GM12878 (cell line): ENCODE results near the gene CRMP1. TPM values are rescaled to one million over a fixed set of nuclear protein-coding genes. Genes with fewer than 3 reads are reported as not detected.

Source experiments
- ATAC-seq: fragments of 200-7000 bp; cut with Tn5 transposase; 3 replicates; pipeline ENCODE4 v1.9.1; 2020; ENCODE audit warnings: mild to moderate bottlenecking, moderate library complexity
- BruUV-seq: library from RNA; stranded (reverse); fragments of 400-500 nt; replicated peaks from 2 replicates; lab custom pipeline; 2021; lab: Mats Ljungman, UMichigan
- CTCF ChIA-PET: fragments of 300-600 bp; sonication (Branson Sonifier 250); formaldehyde crosslinking; extraction: SDS; loops from one replicate; lab custom pipeline; 2021; ENCODE audit warnings: inconsistent platforms; lab: Yijun Ruan, JAX
- POLR2A ChIA-PET: fragments of 350-600 bp; formaldehyde crosslinking; extraction: SDS; loops from one replicate; lab custom pipeline; 2021; ENCODE audit warnings: inconsistent platforms; lab: Charles Lee
- RAD21 ChIA-PET: fragments of 300-600 bp; sonication (Branson Sonifier 250); formaldehyde crosslinking; loops from one replicate; lab custom pipeline; 2023; ENCODE audit warnings: antibody characterized with exemption; ENCODE audit not compliant: unreplicated experiment; lab: Charles Lee
- SMC1A ChIA-PET: fragments of 300-600 bp; sonication (Branson Sonifier 250); formaldehyde crosslinking; loops from one replicate; lab custom pipeline; 2023; ENCODE audit not compliant: unreplicated experiment, uncharacterized antibody; lab: Charles Lee
- DNase-seq: peaks from one replicate; pipeline ENCODE4 v3.0.0-alpha.2; 2011; ENCODE audit warnings: low read depth, low spot score
- FAIRE-seq: peaks from 3 replicates; lab custom pipeline; 2011; peaks lifted over from hg19 to GRCh38; lab: Jason Lieb, UNC
- H2AFZ ChIP-seq: 2 replicates; pipeline ENCODE4 v1.6.0; 2011; ENCODE audit warnings: low read depth, low read length, control low read depth; ENCODE audit not compliant: control insufficient read depth
- H3K27ac ChIP-seq: 2 replicates; pipeline ENCODE4 v1.5.1; 2011; ENCODE audit warnings: control low read depth; ENCODE audit not compliant: control insufficient read depth, insufficient read depth
- H3K27me3 ChIP-seq, 2 experiments: replicated peaks in 1 of 2; 2 replicates each; pipeline versions ENCODE4 v1.6.0 to v1.6.1; 2011; ENCODE audit warnings: low read length in 1 of 2; ENCODE audit not compliant: control insufficient read depth in 2 of 2, insufficient read depth in 2 of 2
- H3K36me3 ChIP-seq, 2 experiments: 2 replicates each; pipeline ENCODE4 v1.5.1; 2011; ENCODE audit warnings: low read length in 1 of 2; ENCODE audit not compliant: control insufficient read depth in 2 of 2, insufficient read depth in 2 of 2
- H3K4me1 ChIP-seq: 2 replicates; pipeline ENCODE4 v1.6.1; 2011; ENCODE audit warnings: mild to moderate bottlenecking, low read length, moderate library complexity, mixed read lengths; ENCODE audit not compliant: control insufficient read depth, insufficient read depth
- H3K4me2 ChIP-seq: 2 replicates; pipeline ENCODE4 v1.6.0; 2011; ENCODE audit warnings: control low read depth; ENCODE audit not compliant: control insufficient read depth, insufficient read depth
- H3K4me3 ChIP-seq: fragments of 200-600 bp; sonication (generic); 2 replicates; pipeline ENCODE4 v1.5.1; 2016
- H3K79me2 ChIP-seq: 2 replicates; pipeline ENCODE4 v1.6.0; 2011; ENCODE audit warnings: low read length; ENCODE audit not compliant: control insufficient read depth, insufficient read depth
- H3K9ac ChIP-seq: 2 replicates; pipeline ENCODE4 v1.8.0; 2011; ENCODE audit warnings: low read length, control low read depth, mixed read lengths; ENCODE audit not compliant: control insufficient read depth, insufficient read depth
- H3K9me3 ChIP-seq: replicated peaks from 3 replicates; pipeline ENCODE4 v1.5.1; 2011; ENCODE audit warnings: mild to moderate bottlenecking, low read length; ENCODE audit not compliant: control insufficient read depth, insufficient read depth
- H4K20me1 ChIP-seq: 2 replicates; pipeline ENCODE4 v1.6.0; 2011; ENCODE audit not compliant: control insufficient read depth, insufficient read depth
- CBFB ChIP-seq: IDR thresholded peaks from 2 replicates; pipeline ENCODE4 v1.6.1; 2016; ENCODE audit warnings: antibody characterized with exemption, low read depth
- DPF2 ChIP-seq: fragments of 450-650 bp; IDR thresholded peaks from 2 replicates; pipeline ENCODE4 v1.6.1; 2017; ENCODE audit warnings: mild to moderate bottlenecking
- ELK1 ChIP-seq: IDR thresholded peaks from 2 replicates; pipeline ENCODE4 v1.6.1; 2012; ENCODE audit warnings: low read depth, low read length, improper control_type of control experiment
- ESRRA ChIP-seq: IDR thresholded peaks from 2 replicates; pipeline ENCODE4 v1.6.1; 2012; ENCODE audit warnings: mild to moderate bottlenecking, low read length, improper control_type of control experiment
- HDAC6 ChIP-seq: fragments of 200-600 bp; sonication (generic); IDR thresholded peaks from one replicate; pipeline ENCODE4 v1.8.0; 2017; ENCODE audit warnings: antibody characterized with exemption; ENCODE audit not compliant: unreplicated experiment
- JUND ChIP-seq: IDR thresholded peaks from 2 replicates; pipeline ENCODE4 v1.6.1; 2012; ENCODE audit warnings: low read depth, mild to moderate bottlenecking, low read length, improper control_type of control experiment, moderate library complexity
- KDM1A ChIP-seq: fragments of 200-600 bp; sonication (generic); IDR thresholded peaks from 2 replicates; pipeline ENCODE4 v1.6.1; 2016; ENCODE audit warnings: borderline replicate concordance
- MEF2B ChIP-seq: fragments of 450-650 bp; IDR thresholded peaks from 2 replicates; pipeline ENCODE4 v1.6.1; 2018; ENCODE audit warnings: mild to moderate bottlenecking, moderate library complexity; ENCODE audit not compliant: partially characterized antibody, poor library complexity, severe bottlenecking
- NKRF ChIP-seq: fragments of 450-650 bp; conservative IDR thresholded peaks from 2 replicates; pipeline ENCODE4 v1.6.1; 2017; ENCODE audit warnings: mild to moderate bottlenecking, moderate library complexity
- RAD51 ChIP-seq: fragments of 450-650 bp; IDR thresholded peaks from 2 replicates; pipeline ENCODE4 v1.6.1; 2016; ENCODE audit warnings: moderate library complexity, mild to moderate bottlenecking, inconsistent platforms
- ZSCAN29 ChIP-seq: fragments of 450-650 bp; IDR thresholded peaks from 2 replicates; pipeline ENCODE4 v1.6.1; 2017; ENCODE audit warnings: mild to moderate bottlenecking, moderate library complexity
- WGBS: methylation state at CpG from one replicate; pipeline ENCODE4 v1.1.6; 2016; ENCODE audit warnings: low lambda C conversion rate; ENCODE audit not compliant: insufficient replicate concordance, insufficient coverage; ENCODE audit errors: missing lambda C conversion rate; 5-methylcytosine and 5-hydroxymethylcytosine counted together
- in situ Hi-C: fragments of 300-500 bp; cut with MboI; formaldehyde crosslinking; loops from 9 replicates; pipeline ENCODE4 v1.14.3; 2018; ENCODE audit warnings: mixed read lengths
- intact Hi-C: fragments of 100-400 bp; cut with micrococcal nuclease; formaldehyde crosslinking; loops from one replicate; pipeline ENCODE4 v1.14.2; 2022; ENCODE audit not compliant: unreplicated experiment
- polyA plus RNA-seq, 11 experiments: library from polyadenylated mRNA; depleted of rRNA in 4 of 11; unstranded in 6 of 11; stranded (reverse) in 5 of 11; fragments of >200 nt; fragmentation: Nextera tagmentation in 4 of 11; fragmentation: Illumina TruSeq in 1 of 11; extraction: Ambion mirVana in 4 of 11; extraction: Trizol in 1 of 11; gene quantifications; 1 replicate in 1 of 11; 2 replicates in 10 of 11; pipeline versions ENCODE4 v1.2.1 to v1.2.3, GENCODE V29; 2011 to 2016; ENCODE audit warnings: inconsistent platforms in 2 of 11, missing spikeins in 2 of 11, low read depth in 1 of 11
- total RNA-seq, 4 experiments: library from RNA; depleted of rRNA in 3 of 4; stranded (reverse); fragments of >200 nt in 3 of 4; fragmentation: Illumina TruSeq in 1 of 4; extraction: Trizol in 1 of 4; gene quantifications; 2 replicates each; pipeline versions ENCODE4 v1.2.1 to v1.2.3, GENCODE V29; 2013 to 2021
- TF ChIP-seq, protein P1 (sequence below): IDR thresholded peaks from 2 replicates; pipeline ENCODE4 v1.6.1; 2011; ENCODE audit warnings: mild to moderate bottlenecking, low read depth, low read length, moderate library complexity; ENCODE audit not compliant: insufficient replicate concordance

The CRMP1 gene
- total and polyA plus RNA-seq, 10 of the 15 experiments (the other 5 are each of a cell fraction or from before 2014, with no cell fraction given), result 0.03 to 1.4 (median 0.12) TPM; not detected in 2

DNA sequence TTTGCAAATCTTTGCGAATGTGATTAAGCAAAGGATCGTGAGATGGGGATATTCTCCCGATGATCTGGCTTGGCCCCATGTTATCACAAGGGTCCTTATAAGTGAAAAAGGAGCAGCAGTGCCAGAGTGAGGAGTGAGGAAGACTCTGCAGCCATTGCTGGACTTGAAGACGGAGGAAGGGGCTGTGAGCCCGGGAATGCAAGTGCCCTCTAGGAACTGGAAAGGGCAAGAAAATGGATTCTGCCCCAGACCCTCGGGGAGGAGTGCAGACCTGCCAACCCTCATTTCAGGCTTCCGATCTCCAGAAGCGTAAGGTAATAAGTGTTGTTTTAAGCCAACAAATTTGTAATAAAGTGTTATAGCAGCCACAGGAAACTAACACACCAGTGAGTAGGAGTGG, 105.6 kb downstream of the CRMP1 start:
- RAD21 ChIA-PET, result no interaction called here
- CTCF ChIA-PET, result no interaction called here
- TF ChIP-seq HDAC6 (no peak), ESRRA (no peak), CBFB (no peak), KDM1A (no peak), MEF2B (no peak), JUND (no peak), ZSCAN29 (no peak), ELK1 (no peak), DPF2 (no peak), NKRF (no peak), RAD51 (no peak)
- TF ChIP-seq, protein P1, sequence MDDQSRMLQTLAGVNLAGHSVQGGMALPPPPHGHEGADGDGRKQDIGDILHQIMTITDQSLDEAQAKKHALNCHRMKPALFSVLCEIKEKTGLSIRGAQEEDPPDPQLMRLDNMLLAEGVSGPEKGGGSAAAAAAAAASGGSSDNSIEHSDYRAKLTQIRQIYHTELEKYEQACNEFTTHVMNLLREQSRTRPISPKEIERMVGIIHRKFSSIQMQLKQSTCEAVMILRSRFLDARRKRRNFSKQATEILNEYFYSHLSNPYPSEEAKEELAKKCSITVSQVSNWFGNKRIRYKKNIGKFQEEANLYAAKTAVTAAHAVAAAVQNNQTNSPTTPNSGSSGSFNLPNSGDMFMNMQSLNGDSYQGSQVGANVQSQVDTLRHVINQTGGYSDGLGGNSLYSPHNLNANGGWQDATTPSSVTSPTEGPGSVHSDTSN, result no peak
- POLR2A ChIA-PET, result no interaction called here
- ATAC-seq (no peak), FAIRE-seq (no peak), DNase-seq (no peak)
- Histone ChIP-seq H2AFZ (no peak overlapping the region), H3K4me2 (no peak overlapping the region), H3K9ac (no peak overlapping the region), H3K27me3 (no peaks in the 10 kb centered on the region), H3K9me3 (peaks cover 4% of the 10 kb centered on the region; the same call in 1 of the 3 replicates), H3K27ac (no peak overlapping the region), H3K36me3 (peaks cover 2 to 5% of the 10 kb centered on the region in 2 experiments; a peak in 2 of 4 replicates), H3K79me2 (no peaks in the 10 kb centered on the region), H3K4me1 (no peaks in the 10 kb centered on the region), H3K4me3 (no peak overlapping the region), H4K20me1 (no peaks in the 10 kb centered on the region)
- in situ Hi-C loops, result no loop called here
- whole genome bisulfite sequencing, result 37% methylated on average over 8 of the region's 8 CpGs
- SMC1A ChIA-PET, result no interaction called here
- no TSS peak for BruUV-seq
- intact Hi-C loops, result no loop called here
